Activated CD4-positive, alpha-beta T cell treated with anti-CD3 and anti-CD28 coated beads for 36 hours (primary cell): Measurements from ENCODE around the gene GOLGA8N. TPM values are rescaled to one million over a fixed set of nuclear protein-coding genes. Genes with fewer than 3 reads are reported as not detected.
"Not testable (repeated sequence)": the region's sequence is repeated elsewhere in the genome, so short reads cannot be mapped to it uniquely, and the experiment has no call there.

Experiments used
- ATAC-seq: fragments of 200-7000 bp; cut with Tn5 transposase; one replicate; pipeline ENCODE4 v1.10.0; 2021; ENCODE audit warnings: mild to moderate bottlenecking, moderate library complexity
- CTCF ChIA-PET: fragments of 350-600 bp; sonication (Branson Sonifier 250); formaldehyde crosslinking; loops from one replicate; lab custom pipeline; 2021; ENCODE audit warnings: antibody characterized with exemption; lab: Charles Lee
- POLR2A ChIA-PET: fragments of 350-600 bp; sonication (Branson Sonifier 250); formaldehyde crosslinking; loops from one replicate; lab custom pipeline; 2021; ENCODE audit warnings: antibody characterized with exemption, inconsistent platforms; lab: Charles Lee
- DNase-seq: peaks from one replicate; pipeline ENCODE4 v3.0.0-alpha.2; 2020
- H3K27ac Mint-ChIP-seq: one replicate; pipeline ENCODE4 v1.8.0; 2021; ENCODE audit warnings: mixed read lengths
- H3K27me3 Mint-ChIP-seq: one replicate; pipeline ENCODE4 v1.8.0; 2021; ENCODE audit warnings: mixed read lengths
- H3K36me3 Mint-ChIP-seq: one replicate; pipeline ENCODE4 v1.8.0; 2021; ENCODE audit warnings: low read depth, mixed read lengths
- H3K4me1 Mint-ChIP-seq: one replicate; pipeline ENCODE4 v1.8.0; 2021; ENCODE audit warnings: mixed read lengths
- H3K4me3 Mint-ChIP-seq: one replicate; pipeline ENCODE4 v1.8.0; 2021; ENCODE audit warnings: mild to moderate bottlenecking, moderate library complexity, mixed read lengths
- H3K9me3 Mint-ChIP-seq: one replicate; pipeline ENCODE4 v1.8.0; 2021; ENCODE audit warnings: low read depth, mixed read lengths
- intact Hi-C, 2 experiments: fragments of 100-400 bp; cut with DNase I in 1 of 2; cut with micrococcal nuclease in 1 of 2; formaldehyde crosslinking; loops; one replicate each; pipeline versions ENCODE4 v1.14.2 to v1.15.1; 2022 to 2024; cut with DNase I, micrococcal nuclease
- total RNA-seq, 2 experiments: library from RNA; stranded (reverse); gene quantifications; one replicate each; pipeline ENCODE4 v1.2.3, GENCODE V29; 2021

Gene GOLGA8N
- total RNA-seq, 2 experiments from 2014 or later: 2.2 to 2.4 TPM

GRCh38 chr15:32615871-32616426 lies 22.7 kb downstream of the GOLGA8N start:
- Mint-ChIP-seq H3K4me3 (peak overlapping the region; percentile 85), H3K36me3 (peaks cover 12% of the 10 kb centered on the region), H3K27ac (peak overlapping the region; percentile 97)
- ATAC-seq (peak; percentile 4), DNase-seq (peak; percentile 25)
- H3K27me3 Mint-ChIP-seq, H3K4me1 Mint-ChIP-seq, H3K9me3 Mint-ChIP-seq, intact Hi-C loops, CTCF ChIA-PET, POLR2A ChIA-PET: not testable (repeated sequence)

GRCh38 chr15:32636410-32636809 lies 43.2 kb downstream of the GOLGA8N start:
- no peak overlapping the region for H3K27ac Mint-ChIP-seq
- CTCF ChIA-PET: no interaction called here
- intact Hi-C loops: no loop called here

GRCh38 chr15:32636908-32637567 lies 43.8 kb downstream of the GOLGA8N start:
- no peaks in the 10 kb centered on the region for H3K27me3 Mint-ChIP-seq
- CTCF ChIA-PET: no interaction called here
- H3K4me1 Mint-ChIP-seq: no peaks in the 10 kb centered on the region
- intact Hi-C loops: no loop called here
- ATAC-seq (no peak), DNase-seq (no peak)
- H3K4me3 Mint-ChIP-seq: no peak overlapping the region
- H3K9me3 Mint-ChIP-seq: no peaks in the 10 kb centered on the region
- H3K27ac Mint-ChIP-seq: no peak overlapping the region
- peaks cover 52% of the 10 kb centered on the region for H3K36me3 Mint-ChIP-seq
- POLR2A ChIA-PET: no interaction called here

More at GRCh38 chr15:32636410-32636809, 43.2 kb downstream of the GOLGA8N start:
- ATAC-seq (no peak), DNase-seq (no peak)
- Mint-ChIP-seq H3K36me3 (peaks cover 53% of the 10 kb centered on the region), H3K4me3 (no peak overlapping the region), H3K4me1 (no peaks in the 10 kb centered on the region), H3K9me3 (no peaks in the 10 kb centered on the region), H3K27me3 (no peaks in the 10 kb centered on the region)
- POLR2A ChIA-PET: no interaction called here

DNA sequence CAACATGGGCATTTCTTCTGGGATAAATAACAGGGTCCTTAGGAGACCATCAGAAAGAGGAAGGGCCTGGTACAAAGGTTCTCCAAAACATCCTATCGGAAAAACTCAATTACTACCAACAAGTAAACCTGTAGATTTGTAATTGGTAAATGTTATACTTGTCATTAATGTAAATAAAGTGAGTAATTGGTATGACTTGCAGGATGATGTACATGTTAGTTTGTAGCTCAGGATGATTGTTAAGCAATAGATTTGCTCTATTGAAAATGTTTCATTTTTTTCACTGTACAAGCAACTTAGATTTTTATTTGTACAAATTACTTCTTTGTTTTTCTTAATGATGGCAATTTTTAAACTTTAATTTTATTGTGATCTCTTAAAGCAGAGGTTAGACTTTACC lies 44.4 kb downstream of the GOLGA8N start:
- H3K27me3 Mint-ChIP-seq: no peaks in the 10 kb centered on the region
- no peaks in the 10 kb centered on the region for H3K9me3 Mint-ChIP-seq
- DNase-seq (no peak), ATAC-seq (no peak)
- no peak overlapping the region for H3K4me3 Mint-ChIP-seq
- H3K36me3 Mint-ChIP-seq: peaks cover 52% of the 10 kb centered on the region
- POLR2A ChIA-PET: no interaction called here
- CTCF ChIA-PET: no interaction called here
- no peaks in the 10 kb centered on the region for H3K4me1 Mint-ChIP-seq
- no peak overlapping the region for H3K27ac Mint-ChIP-seq
- intact Hi-C loops: no loop called here

DNA sequence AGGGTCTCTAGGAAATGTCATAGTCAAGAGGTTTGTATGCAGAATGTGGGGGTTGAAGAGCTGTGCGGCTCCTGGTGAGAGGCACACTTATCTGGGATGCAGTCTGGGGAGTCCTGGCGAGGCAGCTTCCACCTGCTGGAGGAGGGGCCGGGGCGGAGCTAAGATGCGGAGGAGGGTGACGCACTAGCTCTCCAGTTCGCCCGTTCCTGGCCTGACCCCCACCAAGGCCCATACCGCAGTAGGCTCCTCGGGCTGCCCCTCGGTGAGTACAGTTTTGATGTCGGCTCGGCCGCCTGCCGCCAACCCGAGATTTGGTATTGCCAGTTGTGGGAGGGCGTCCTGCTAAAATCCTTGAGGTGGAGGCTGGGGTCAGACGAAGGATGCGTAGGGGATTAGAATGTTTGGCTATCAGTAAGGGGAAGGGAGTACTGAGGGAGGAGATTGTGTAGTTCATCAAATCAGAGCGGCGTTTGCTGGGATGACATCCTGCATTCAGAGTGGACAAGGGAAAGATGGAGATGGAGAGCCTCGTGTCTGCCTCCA lies 48.3 kb downstream of the GOLGA8N start, which contains the start of gene SCG5:
Gene SCG5, plus strand, starts transcription at position 194 of the 543 bp plus-strand sequence. CDS start 1,883 bp downstream, outside the sequence.
- intact Hi-C loops: no loop called here
- DNase-seq: peak; percentile 19
- Mint-ChIP-seq H3K27ac (no peak within 1 kb of the TSS), H3K27me3 (no peaks in the 10 kb centered on the region), H3K4me1 (no peaks in the 10 kb centered on the region), H3K9me3 (no peaks in the 10 kb centered on the region), H3K4me3 (no peak within 1 kb of the TSS), H3K36me3 (peaks cover 27% of the 10 kb centered on the region)
- ChIA-PET CTCF (interaction anchor here (0.6 to 1.8 kb wide), 4 partner anchors 8 to 513 kb away, joined by 3 to 6 read pairs (median 4); no protein-coding TSS in a partner anchor), POLR2A (no interaction called here)
- ATAC-seq: peak; percentile 23

DNA sequence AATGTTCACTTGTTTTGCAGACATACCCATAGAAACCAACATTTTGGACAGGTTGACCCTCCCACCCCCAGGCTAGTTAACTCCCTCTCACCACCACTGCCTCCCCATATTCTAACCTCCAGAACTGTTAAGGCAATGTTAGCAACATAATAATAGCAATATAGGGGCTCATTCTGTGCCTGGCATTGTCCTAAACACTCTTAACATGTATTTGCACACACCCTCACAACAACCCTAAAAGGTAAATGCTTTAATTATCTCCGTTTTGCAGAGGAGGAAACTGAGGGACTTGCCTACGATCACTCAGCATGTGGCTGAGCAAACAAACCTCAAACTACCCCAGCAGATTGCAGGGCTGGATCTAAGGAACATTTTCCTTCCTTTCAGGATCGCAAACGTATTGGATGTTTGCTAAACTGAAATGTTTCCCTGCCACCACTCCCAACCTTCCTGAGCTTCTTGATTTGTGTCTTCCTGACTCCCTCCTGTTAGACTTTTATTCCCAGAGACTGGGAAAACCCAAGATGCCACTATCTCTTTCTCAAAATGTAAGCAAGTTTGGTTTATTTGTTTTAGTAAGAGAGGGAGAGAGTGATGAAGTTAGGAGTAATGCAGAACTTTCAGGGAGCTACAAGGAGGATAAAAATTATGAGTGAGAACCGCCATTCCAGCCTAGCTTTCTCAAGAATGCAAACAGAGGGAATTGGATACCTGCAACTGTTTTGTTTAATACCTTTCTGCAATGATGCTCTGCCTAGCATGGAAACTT lies 49.6 kb downstream of the GOLGA8N start:
- H3K27ac Mint-ChIP-seq: no peak overlapping the region
- POLR2A ChIA-PET: no interaction called here
- CTCF ChIA-PET: no interaction called here
- ATAC-seq: no peak
- H3K9me3 Mint-ChIP-seq: no peaks in the 10 kb centered on the region
- H3K27me3 Mint-ChIP-seq: no peaks in the 10 kb centered on the region
- H3K36me3 Mint-ChIP-seq: peaks cover 20% of the 10 kb centered on the region
- intact Hi-C loops: no loop called here
- no peaks in the 10 kb centered on the region for H3K4me1 Mint-ChIP-seq
- no peak overlapping the region for H3K4me3 Mint-ChIP-seq
- no peak for DNase-seq

GRCh38 chr15:32643907-32644445 lies 50.7 kb downstream of the GOLGA8N start:
- peaks cover 20% of the 10 kb centered on the region for H3K36me3 Mint-ChIP-seq
- H3K4me3 Mint-ChIP-seq: no peak overlapping the region
- H3K27me3 Mint-ChIP-seq: no peaks in the 10 kb centered on the region
- DNase-seq (no peak), ATAC-seq (no peak)
- H3K27ac Mint-ChIP-seq: no peak overlapping the region
- H3K4me1 Mint-ChIP-seq: no peaks in the 10 kb centered on the region
- no peaks in the 10 kb centered on the region for H3K9me3 Mint-ChIP-seq
- ChIA-PET POLR2A (no interaction called here), CTCF (interaction anchor here (0.9 kb wide), 1 partner anchor 11 kb away, joined by 3 read pairs; no protein-coding TSS in a partner anchor)
- intact Hi-C loops: no loop called here

DNA sequence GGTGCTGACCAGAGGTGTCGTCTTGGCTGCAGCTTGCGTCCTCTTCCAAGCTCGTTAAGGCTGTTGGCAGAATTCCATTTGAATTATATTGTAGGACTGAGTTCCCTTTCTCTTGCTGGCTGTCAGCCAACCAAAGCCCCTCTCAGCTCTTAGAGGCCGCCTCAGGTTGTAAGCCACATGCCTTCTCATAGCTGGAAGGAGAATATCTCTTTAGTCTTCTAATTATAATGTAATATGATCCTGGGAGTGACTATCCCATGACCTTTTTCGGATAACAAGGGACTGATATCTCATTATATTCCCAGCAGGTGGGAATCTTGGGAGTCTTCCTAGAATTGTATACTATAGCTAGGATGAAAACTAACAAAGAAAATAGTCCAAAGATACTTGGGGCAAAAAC lies 53.0 kb downstream of the GOLGA8N start:
- no peak for ATAC-seq
- no peaks in the 10 kb centered on the region for H3K4me1 Mint-ChIP-seq
- intact Hi-C loops: no loop called here
- peaks cover 9% of the 10 kb centered on the region for H3K36me3 Mint-ChIP-seq
- ChIA-PET CTCF (interaction anchor here (0.7 to 0.9 kb wide), 2 partner anchors 201 to 232 kb away, joined by 3 read pairs; no protein-coding TSS in a partner anchor), POLR2A (no interaction called here)
- H3K27ac Mint-ChIP-seq: no peak overlapping the region
- H3K4me3 Mint-ChIP-seq: no peak overlapping the region
- DNase-seq: no peak
- H3K27me3 Mint-ChIP-seq: no peaks in the 10 kb centered on the region
- no peaks in the 10 kb centered on the region for H3K9me3 Mint-ChIP-seq

DNA sequence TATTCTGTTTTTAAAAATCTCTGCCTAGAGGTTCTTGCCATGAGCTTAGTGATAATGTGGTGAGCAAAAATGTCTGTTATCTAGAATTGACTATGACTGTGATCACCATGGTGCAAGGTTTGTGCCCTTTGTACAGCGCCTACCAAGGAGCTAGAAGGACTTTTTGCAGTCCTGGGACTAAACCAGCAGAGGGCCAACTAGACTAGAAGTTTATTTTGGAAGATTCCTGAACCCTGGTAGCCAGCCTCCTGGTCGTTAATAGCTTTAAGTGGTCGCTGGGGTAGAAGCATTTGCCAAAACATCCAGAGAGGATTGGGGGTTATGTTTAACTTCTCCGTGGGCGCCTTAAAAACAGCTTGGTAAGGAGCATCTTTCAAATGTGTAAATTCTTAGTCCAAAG lies 56.1 kb downstream of the GOLGA8N start:
- peaks cover 8% of the 10 kb centered on the region for H3K36me3 Mint-ChIP-seq
- DNase-seq: no peak
- no peak overlapping the region for H3K27ac Mint-ChIP-seq
- ChIA-PET POLR2A (no interaction called here), CTCF (interaction anchor here (0.7 to 1.9 kb wide), 6 partner anchors 8 to 437 kb away, joined by 3 to 6 read pairs (median 4); partner anchors contain the start of gene SCG5)
- no peak for ATAC-seq
- intact Hi-C loops: no loop called here
- no peaks in the 10 kb centered on the region for H3K27me3 Mint-ChIP-seq
- H3K4me3 Mint-ChIP-seq: no peak overlapping the region
- no peaks in the 10 kb centered on the region for H3K9me3 Mint-ChIP-seq
- H3K4me1 Mint-ChIP-seq: no peaks in the 10 kb centered on the region

DNA sequence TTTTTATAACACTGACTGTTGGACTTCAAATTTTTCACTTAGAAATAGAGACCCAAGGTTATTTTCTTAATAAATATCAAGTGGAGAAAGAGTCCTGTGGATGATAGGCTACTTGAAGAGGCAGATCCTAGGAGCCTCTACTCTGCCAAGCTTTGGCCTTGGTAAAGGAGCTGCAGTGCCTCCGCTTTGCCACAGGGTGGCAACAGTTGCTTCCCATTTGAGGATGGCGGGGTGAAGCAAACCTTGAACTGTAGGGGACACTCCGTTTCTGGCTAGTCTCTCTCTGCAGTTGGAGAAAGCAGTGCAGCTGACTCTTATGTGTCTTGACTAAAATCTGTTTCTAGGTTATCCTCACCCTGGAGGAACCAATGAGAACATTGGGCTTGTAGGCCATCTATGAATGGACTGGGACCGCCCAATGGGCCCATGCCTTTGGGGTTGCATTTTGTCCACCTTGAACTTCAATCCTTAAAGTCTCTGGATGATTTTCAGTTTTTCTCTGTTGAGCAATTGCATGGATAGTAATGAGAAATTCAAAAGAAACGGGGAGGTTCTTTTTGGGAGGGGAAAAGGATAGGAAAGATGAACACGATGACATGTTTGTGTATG lies 58.1 kb downstream of the GOLGA8N start:
- Mint-ChIP-seq H3K4me3 (no peak overlapping the region), H3K4me1 (no peaks in the 10 kb centered on the region), H3K27me3 (no peaks in the 10 kb centered on the region), H3K36me3 (peaks cover 8% of the 10 kb centered on the region), H3K27ac (no peak overlapping the region), H3K9me3 (no peaks in the 10 kb centered on the region)
- POLR2A ChIA-PET: no interaction called here
- ATAC-seq (peak; percentile 94), DNase-seq (peak; percentile 66)
- CTCF ChIA-PET: interaction anchor here (0.6 to 1.9 kb wide), 7 partner anchors 9 to 929 kb away, joined by 3 to 11 read pairs (median 4); partner anchors contain the start of gene SCG5
- intact Hi-C loops: no loop called here

GRCh38 chr15:32652178-32652577 lies 58.9 kb downstream of the GOLGA8N start:
- no peaks in the 10 kb centered on the region for H3K9me3 Mint-ChIP-seq
- no peaks in the 10 kb centered on the region for H3K27me3 Mint-ChIP-seq
- DNase-seq (no peak), ATAC-seq (no peak)
- no peak overlapping the region for H3K4me3 Mint-ChIP-seq
- no peak overlapping the region for H3K27ac Mint-ChIP-seq
- peaks cover 8% of the 10 kb centered on the region for H3K36me3 Mint-ChIP-seq
- CTCF ChIA-PET: interaction anchor here (1.2 kb wide), 1 partner anchor 10 kb away, joined by 5 read pairs; no protein-coding TSS in a partner anchor
- POLR2A ChIA-PET: no interaction called here
- peaks cover under 1% of the 10 kb centered on the region for H3K4me1 Mint-ChIP-seq
- intact Hi-C loops: no loop called here
